ENCODE results near the gene CYP4B1.

CYP4B1 gene

DNA sequence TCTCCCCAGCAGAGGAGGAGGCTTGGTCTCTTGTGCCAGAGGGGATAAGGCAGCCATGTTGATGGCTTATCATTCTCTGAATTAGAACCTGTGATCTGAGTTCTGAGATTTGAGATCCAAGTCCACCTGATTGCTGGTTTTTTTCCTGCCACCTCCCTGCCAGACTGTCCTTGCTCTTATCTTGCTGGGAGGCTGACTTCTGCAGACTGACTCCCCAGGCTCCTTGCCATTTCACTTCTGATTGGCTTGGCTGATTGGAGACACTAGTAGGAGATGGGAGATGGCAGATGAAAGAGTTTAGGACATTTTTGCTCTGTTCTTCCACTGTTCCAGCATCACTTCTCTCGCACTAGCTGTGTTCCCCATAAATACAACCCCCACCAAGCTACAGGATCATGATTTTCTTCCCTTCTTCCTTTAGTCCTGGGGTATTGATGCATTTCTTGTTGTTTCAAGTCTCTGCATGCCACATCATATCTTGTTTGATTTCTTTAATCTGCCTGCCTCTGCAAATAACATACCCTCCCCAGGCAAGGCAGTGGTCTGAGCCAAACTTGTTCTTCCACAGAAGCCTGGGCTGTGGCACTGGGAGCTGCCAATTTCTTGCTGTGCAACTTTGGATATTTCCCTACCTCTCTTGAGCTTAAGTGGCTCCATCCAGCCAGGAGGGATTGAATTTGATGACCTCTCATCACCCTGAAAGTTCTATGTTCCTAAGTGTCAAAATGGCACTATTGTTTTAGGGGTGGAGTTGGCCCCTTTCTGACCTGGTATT, 963 bp upstream of the CYP4B1 start:
- DNase-seq, result no peak

DNA sequence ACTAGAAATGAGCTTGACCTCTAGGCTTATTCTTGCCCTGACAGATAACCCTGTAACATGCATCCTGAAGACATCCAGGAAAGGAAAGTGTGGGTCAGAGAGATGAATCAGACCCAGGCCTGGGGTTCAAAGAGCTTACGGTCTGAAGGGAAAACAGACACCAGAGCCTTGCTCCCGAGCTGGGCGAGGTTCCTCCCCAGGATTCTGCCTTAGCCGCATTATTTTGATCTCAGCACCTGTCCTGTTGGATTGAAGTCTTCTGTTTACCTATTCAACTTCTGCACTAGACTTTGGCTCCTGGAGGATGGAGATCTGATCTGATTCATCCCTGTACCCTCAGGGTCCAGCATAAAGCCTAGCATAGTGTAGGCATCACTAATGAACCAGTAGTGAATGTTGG, 1.9 kb downstream of the CYP4B1 start:
- no peak for DNase-seq

GRCh38 chr1:46801323-46802055, 2.6 kb downstream of the CYP4B1 start:
- DNase-seq, result no peak

- DNase-seq, result no peak
These were observed 3.2 kb downstream of the CYP4B1 start for GRCh38 chr1:46802081-46802480.

DNA sequence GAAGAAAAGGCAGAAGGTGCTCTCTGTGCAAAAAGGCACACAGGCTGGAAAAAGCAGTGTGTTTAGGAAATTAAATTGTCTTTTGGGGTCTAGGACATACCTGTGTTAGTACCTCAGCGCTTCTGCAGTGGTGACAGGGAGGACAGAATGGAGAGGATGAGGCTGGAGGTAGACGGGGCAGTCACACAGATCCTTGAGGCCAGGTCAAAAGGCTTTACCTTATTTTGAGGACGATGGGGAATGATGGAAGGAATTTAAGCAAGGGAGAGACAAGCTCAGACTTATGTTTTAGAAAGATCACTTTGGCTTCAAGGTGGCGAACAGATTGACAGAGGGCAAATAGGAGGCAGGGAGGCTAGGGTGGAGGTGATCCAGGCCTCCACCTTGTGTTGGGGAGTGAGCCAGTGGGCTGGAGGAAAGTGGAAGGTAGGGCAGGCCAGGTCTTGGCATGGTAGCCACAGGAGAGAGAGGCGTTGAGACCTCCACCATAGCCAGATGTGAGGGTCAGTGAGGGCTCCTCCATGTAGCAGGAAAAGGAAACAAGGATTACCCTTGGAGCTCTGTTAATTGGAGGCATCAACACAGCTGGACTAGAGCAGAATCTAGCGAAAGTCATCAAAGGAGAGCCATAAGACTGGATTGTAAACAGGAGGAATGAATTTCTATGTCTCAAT, 4.2 kb downstream of the CYP4B1 start:
- no peak for DNase-seq

- DNase-seq, result no peak
These were observed 5.4 kb downstream of the CYP4B1 start for GRCh38 chr1:46804027-46804889.

- DNase-seq, result no peak
These were observed 6.1 kb downstream of the CYP4B1 start for GRCh38 chr1:46804926-46805325.

- DNase-seq, result no peak
These were observed 6.9 kb downstream of the CYP4B1 start for GRCh38 chr1:46805755-46806154.

DNA sequence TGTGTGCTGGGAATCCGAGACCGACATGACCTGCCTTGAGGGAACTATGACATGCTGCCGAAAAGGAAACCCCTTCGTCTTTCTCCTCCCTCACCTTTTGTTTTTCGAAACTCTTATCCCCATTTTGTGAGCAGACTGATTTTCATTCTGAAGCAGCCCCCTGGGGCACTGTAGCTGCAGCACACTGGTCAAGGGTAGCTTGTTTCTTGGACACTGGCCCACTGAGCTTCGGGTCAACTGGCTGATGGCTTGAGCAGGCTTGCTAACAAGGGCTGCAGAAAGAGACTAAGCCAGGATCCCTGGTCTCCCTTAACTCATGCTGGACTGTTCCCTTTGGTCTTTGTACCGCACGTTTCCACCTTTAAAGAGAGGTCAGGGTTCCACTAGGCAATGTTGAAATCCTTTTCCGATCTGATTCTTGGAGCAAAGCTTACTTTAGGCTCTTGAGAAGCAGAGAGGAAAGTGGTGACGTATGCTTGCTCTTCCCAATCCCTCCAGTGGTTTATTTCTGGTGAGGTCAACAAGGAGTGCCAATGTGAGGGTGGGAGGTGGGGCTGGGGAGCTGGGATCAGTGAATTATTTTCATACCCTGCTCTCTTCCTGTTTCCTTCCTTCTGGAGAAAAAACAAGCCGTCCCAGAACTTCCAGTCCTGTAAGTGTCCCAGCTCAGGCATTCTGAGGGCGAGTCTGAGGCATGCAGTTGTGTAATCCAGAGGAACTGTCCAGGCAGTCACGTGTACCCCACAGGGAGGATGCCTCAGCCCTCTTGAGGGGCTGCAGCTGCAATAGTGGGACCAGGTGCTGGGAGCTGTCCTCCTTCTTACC, 7.6 kb downstream of the CYP4B1 start:
- DNase-seq, result no peak

DNA sequence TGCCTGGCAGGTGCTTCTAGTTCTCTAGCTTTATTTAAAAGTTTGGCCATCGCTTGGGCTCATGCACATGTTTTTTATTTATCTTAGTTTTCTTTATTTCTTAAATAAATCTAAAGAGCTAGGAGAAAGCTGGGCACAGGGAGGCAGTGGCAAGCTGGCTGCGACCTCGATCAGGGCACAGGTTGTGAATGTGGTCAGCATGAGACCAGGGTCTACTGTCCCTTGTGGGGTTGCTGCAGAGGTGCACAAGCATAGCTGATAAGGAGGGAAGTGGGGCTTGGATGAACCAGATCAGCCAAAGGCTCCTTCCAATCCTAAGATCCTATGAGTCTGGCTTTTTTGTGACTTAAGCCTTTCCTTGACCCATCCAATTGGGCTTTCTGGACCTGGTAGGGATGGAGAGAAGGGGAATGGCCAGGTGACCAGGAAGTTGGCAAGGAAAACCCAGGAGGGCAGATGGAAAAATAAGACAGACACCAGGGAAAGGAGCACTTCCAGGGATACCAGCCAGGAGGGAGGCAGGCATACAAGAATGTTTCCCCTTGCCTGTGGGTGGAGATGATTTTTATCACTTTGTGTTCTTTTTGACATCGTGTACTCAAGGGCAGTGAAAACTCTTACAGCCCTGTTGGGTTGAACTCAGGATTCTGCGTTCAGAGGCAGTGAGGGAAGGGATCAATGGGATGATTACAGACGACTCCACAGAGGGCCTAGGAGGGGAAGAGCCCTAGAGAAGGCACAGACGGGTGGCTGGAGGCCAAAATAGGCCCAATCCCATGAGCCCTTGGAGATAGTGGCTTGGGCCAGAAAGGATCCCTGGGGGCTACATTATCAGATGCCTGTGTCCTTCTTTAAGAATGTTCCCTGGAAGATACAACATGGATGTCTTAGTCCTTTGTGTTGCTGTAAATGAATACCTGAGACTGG, 8.5 kb downstream of the CYP4B1 start:
- no peak for DNase-seq

GRCh38 chr1:46809071-46809470, 10.2 kb downstream of the CYP4B1 start:
- no peak for DNase-seq

- no peak for DNase-seq
These were observed 11.1 kb downstream of the CYP4B1 start for GRCh38 chr1:46809904-46810303.

- no peak for DNase-seq
These were observed 11.8 kb downstream of the CYP4B1 start for GRCh38 chr1:46810596-46810995.

- DNase-seq, result no peak
These were observed 12.2 kb downstream of the CYP4B1 start for GRCh38 chr1:46811053-46811452.

DNA sequence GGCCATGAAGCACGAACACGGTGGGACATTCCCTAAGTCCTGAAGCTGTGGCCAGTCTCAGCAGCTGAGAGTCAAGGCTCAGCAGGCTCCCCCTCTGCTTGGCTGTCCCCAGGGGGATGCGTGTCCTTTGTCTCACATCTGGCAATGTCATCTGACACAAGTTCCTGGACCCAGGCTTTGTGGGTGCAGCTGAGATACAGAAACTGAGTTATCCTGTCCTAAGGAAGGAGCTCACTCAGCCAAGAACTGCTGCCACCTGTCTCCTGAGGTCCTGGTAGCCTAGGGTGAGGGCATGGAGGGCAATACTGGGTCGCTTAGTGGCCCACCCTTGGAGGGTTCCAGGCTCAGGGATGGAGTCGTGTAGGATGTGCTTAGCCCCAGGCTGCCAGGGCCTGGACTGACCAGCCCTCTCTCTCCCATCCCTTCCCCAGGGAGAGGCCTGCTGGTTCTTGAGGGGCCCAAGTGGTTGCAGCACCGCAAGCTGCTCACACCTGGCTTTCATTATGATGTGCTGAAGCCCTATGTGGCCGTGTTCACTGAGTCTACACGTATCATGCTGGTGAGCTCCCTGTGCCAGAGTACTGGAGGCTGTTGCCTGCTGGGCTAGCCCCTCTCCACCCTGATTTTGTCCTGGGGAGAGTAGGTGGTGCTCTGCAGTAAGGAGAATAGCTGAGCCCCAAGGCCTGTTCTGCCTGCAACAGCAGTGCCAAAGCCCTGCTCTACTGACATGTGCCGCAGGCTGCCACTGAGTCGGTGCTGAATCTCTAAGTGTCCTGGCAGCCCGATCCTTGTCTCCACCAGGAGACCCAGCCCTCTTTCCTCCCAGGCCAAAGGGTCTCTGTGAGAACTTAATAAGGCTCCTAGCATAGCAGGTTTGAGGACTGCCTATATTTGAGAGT, 13.5 kb downstream of the CYP4B1 start:
- no peak for DNase-seq

DNA sequence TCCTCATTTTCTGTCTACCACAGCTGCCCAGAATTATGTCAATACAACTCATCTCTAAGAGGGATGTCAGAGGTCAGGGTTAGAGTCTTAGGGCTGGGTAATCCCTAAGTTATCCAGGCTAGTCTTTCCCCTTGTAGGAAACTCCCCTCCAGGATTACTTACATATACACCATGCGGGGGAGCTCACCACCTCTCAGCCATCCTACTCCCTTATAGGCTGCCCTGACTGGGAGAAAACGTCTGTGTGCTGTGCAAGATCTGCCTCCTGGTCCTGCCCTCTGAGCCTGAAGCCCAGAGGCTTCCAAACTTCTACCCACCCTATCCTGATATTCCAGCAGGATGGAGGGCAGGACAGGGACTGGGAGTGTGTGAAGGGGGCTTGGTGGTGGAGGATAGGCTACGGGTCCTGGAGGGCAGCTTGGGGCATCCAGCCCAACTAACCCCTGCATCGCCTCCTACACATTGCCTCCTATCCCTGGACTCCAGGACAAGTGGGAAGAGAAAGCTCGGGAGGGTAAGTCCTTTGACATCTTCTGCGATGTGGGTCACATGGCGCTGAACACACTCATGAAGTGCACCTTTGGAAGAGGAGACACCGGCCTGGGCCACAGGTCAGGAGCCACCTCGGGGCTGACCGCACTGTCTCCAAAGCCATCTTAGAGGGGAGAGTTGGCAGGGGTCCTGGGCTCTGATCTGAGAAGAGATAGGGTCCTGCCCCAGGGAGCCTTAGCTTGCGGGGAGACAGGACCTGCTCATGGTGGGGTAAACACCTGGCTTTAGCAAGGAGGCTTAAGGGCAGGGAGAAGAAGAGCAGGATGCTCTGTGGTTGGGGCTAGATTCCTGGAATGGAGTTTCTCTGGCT, 14.4 kb downstream of the CYP4B1 start:
- no peak for DNase-seq

DNA sequence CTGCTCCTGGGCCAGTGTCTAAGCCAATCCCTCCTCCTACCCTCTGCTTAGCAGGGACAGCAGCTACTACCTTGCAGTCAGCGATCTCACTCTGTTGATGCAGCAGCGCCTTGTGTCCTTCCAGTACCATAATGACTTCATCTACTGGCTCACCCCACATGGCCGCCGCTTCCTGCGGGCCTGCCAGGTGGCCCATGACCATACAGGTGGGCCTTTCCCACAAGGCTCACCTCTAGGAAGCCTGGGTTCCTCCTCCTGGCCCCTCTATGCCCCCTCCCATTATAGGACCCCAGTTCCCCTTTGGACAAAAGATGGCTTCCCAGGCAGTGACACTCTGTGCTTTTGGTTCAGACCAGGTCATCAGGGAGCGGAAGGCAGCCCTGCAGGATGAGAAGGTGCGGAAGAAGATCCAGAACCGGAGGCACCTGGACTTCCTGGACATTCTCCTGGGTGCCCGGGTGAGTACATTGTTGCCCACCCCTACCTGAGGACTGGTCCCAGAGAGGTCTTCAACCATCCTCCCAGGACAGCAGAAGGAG, 15.1 kb downstream of the CYP4B1 start:
- no peak for DNase-seq

- no peak for DNase-seq
These were observed 16.3 kb downstream of the CYP4B1 start for GRCh38 chr1:46815133-46815532.
